ENCODE results near the gene ORC1.

DNA sequence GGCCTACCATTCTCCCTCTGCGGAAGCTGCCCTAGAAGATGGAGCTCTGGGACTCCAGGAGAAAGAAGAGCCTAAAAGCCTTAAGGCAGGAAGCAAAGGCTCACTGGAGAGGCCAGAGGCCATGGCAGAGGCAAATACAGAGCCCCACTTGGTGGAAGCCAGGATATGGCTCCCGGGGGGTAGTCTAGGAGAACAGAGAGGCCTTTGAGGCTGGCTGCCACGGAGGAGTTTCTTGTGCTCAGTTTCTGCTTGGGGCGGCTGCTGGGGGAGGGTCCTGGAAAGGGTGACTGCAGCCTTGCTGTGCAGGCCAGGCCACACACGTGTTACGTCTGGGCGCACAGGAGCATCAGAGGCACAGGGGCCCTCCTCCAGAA lies 43.6 kb downstream of the ORC1 start:
- TF ChIP-seq POLR2A (IDR thresholded peaks at IDR 0.05) = no peak
- TF ChIP-seq, protein P1, sequence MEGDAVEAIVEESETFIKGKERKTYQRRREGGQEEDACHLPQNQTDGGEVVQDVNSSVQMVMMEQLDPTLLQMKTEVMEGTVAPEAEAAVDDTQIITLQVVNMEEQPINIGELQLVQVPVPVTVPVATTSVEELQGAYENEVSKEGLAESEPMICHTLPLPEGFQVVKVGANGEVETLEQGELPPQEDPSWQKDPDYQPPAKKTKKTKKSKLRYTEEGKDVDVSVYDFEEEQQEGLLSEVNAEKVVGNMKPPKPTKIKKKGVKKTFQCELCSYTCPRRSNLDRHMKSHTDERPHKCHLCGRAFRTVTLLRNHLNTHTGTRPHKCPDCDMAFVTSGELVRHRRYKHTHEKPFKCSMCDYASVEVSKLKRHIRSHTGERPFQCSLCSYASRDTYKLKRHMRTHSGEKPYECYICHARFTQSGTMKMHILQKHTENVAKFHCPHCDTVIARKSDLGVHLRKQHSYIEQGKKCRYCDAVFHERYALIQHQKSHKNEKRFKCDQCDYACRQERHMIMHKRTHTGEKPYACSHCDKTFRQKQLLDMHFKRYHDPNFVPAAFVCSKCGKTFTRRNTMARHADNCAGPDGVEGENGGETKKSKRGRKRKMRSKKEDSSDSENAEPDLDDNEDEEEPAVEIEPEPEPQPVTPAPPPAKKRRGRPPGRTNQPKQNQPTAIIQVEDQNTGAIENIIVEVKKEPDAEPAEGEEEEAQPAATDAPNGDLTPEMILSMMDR (IDR thresholded peaks at IDR 0.05) = no peak
